HG03565 (cell line): ENCODE data around the gene P3H2.

Source experiments
- ATAC-seq: cut with Tn5 transposase; IDR thresholded peaks from one replicate; pipeline ENCODE4 v1.9.1; 2021; ENCODE audit warnings: mild to moderate bottlenecking, moderate library complexity; ENCODE audit not compliant: unreplicated experiment

P3H2 gene

DNA sequence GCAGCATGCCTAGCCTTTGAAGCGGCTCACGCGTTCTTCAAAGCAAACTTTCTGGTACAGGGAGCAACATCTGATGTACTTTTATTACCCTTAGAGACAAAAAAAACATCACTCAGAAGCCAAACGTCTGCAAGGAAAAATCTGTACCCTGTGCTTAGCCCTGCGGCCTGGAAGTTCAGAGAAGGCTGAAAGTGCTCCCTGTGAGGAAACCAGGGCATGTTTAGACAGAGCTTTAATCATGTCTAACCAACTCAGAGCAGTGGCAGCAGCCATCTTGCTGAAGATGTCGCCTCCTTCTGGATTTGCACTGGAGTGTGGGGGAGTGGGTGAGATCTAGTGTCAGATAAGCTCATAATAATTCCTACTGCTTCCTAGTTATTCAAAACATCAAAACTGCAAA is 170.4 kb downstream of the P3H2 start:
- no peak for ATAC-seq

DNA sequence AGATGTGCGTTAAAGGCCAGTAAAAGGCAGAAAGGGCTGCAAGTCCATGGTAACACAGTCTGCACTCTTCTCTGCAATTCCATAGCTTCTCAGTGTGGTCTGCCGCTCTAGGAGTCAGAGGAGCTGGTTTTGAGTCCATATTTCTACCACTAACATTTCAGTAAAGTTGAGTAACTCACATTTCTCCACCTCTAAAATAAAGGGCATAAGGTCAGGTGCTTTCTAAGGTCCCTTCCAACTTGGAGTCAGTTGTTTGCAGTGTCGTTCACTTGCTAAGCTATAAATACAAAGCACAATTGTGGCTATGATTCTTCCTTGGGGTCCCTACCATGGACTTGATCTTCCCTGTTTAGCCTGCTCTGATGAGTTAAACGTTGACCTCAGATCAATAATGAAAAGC is 171.1 kb downstream of the P3H2 start:
- ATAC-seq: no peak

DNA sequence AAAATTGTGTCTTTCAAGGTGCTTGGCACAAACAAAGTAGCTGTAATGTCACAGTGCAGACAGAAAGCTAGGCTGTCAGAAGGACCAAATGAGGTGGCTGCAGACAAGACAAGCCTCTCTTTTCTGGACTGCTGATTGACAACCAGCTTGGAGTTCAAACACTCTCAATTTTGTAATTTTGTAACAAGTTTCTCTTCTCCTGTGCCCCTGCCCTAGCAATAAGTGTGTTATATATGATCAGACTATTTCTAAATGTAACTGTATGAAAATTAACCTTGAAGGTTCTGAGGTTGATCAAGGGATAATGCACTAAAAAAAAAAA is 172.0 kb downstream of the P3H2 start:
- no peak for ATAC-seq

GRCh38 chr3:189947948-189948723 is 172.6 kb downstream of the P3H2 start:
- ATAC-seq: no peak

GRCh38 chr3:189947068-189947467 is 173.6 kb downstream of the P3H2 start:
- ATAC-seq: no peak

DNA sequence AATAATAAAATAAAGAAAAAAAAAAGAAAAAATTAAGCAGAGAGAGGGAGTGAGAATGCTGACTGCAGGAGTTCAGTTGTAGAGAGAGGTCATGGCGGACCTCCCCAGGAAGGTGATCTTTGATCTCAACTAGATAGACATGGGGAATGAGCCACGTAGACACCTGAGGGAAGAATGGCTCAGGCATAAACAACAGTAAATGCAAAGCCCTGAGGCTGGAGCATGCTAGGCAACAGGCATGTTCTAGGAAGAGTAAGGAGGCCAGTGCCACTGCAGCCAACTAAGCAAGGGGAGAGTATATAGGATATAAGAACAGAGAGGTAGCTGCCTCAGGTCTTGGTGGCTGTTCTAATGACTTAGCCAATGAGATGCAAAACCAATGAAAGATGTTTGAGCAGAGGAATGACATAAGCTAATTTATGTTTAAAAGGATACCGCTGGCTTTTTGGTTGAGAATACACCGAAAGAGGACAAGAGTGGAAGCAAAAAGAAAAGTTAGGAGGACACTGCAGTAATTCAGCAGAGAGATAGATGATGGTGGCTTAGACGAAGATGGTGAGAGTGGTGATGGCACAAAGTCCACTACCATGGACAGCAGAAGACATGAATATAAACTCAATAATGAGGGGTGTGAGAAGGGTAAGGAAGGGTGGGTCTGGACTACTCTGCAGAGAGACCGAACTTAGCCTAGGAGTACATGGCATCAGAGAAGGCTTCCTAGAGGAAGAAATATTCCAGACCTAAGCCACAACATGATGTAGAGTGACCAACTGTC is 174.6 kb downstream of the P3H2 start:
- ATAC-seq: no peak

DNA sequence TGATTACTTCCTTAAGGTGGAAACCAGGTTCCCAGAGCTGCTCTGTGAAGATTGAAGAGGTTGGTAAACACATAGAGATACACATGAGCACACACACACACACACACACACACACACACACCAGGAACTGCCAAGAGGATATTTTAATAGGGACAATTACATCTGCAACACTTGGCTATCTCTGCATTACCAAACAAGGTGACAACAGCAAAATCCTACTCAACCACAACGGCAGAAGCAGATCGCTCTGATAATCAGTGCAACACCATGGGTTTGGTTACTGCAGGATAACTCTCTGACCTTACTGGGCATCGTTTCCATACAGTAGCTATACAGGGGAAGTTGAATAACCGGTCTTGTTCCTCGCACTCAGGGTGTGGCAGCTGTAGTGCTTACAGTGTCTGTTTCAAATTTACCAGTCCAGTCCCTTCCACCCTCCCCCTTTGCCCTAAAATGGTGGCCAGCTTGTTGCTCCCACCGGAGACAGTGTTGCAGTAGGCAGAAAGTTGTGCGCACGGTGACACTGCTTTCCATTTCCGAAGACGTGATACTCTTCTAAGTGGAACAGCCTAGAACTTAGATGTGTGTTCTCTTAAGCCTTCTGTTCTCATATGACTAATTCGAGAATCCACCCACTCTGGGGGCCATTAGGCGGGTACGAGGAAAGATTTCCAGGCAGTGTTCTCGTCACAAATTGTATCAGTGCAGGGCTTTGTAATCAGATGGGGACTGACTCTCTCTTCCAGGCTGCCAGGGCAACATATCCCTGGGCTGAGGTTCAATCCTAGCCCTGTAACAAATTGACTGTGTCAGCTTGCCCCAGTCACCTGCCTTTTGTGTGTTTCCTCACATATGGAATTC is 176.2 kb downstream of the P3H2 start:
- ATAC-seq: no peak

- no peak for ATAC-seq
Measured at GRCh38 chr3:189942948-189943347, 177.7 kb downstream of the P3H2 start.

GRCh38 chr3:189941679-189942078 is 179.0 kb downstream of the P3H2 start:
- no peak for ATAC-seq

DNA sequence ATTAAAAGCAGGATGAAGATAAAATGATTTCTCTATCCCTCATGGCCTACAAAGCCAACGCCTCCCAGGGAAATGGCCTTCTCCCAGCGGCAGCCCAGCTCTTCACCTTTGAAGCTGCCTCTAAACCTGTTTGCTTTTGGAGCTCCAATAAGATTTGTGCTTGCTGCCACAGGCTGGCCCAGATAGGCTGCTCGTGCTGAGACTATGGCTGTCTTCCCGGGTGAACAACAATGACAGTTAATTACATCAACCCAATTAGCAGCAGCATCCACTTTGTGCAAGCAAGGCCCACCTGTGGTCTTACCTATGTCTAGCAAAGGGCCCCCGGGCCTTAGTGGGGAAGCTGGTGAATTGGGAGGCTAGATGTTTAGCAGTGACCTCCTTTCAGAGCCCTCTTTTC is 179.6 kb downstream of the P3H2 start:
- no peak for ATAC-seq

GRCh38 chr3:189937302-189938127 is 183.2 kb downstream of the P3H2 start:
- ATAC-seq: no peak

GRCh38 chr3:189936201-189936945 is 184.3 kb downstream of the P3H2 start:
- ATAC-seq: no peak

DNA sequence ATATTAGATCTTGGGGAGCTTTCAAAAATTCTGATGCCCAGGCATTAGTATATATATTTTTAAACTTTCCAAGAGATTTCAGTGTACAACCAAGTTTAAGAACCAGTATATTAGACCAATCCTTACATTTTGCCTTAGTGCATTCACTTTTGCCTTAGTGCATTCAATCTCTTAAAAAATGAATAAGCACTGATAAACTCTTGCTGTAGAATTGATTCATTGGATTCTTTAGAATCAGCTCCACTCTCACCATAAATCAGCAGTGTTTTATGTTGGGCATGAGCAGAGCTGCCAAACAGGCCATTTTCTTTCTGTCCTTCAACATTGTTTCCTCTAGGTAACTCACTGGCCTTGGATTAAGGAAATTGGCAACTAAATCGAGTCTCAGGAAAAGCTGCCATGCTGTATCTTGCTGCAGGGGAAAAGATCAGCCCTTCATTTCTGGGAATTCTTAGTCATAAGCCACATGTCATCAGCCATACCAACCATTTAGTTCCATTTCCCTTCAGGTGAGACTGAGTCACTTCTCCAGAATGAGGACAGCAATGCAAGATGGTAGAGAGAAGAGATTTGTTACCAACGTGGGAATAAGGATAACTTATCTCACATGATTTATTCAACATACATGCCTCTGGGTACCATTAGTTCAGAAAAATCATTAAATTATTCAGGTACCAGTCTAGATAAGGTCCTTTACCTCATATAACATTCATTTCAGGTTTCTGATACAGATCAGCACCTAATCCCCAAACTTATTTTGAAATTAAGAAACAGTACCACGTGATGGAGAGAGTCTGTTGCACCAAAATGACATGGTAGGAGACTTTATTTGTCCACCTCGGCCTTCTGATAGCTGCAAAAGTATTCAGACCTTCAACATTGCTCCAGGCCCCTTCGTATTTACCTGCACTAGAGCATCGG is 192.5 kb downstream of the P3H2 start:
- no peak for ATAC-seq

DNA sequence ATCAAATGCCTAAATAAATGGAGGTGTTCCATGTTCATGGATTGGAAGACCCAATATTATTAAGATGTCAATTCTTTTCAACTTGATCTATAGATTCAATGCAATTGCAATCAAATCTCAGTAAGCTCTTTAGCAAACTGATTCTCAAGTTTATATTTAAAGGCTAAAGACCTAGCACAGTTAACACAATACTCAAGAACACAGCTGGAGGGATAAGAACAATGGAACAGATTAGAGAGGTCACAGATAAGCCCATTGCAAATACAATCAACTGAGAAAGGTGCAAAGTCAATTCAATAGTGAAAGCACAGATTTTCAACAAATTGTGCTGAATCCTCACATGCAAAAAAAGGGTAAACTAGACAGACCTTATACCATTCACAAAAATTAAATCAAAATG is 198.9 kb downstream of the P3H2 start:
- ATAC-seq: no peak

DNA sequence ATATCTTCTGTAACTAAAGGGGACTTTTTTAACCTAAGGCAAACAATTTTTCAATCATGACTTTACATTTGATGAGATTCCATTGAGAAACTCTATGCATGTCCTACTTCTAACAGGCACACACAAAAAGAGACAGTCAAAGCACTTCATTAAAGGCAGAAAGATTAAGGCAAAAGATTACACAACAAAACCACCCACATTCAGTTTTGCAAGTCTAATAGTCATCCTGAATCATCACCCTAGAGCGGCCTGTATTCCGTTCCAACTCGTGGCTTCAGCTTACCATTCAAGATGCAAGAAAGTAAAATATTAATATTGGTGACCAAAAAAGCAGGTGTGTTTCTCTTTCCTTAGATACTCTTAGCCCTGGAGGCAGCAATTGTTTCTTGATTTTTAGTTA is 205.9 kb downstream of the P3H2 start:
- no peak for ATAC-seq

GRCh38 chr3:189911001-189911400 is 209.7 kb downstream of the P3H2 start:
- no peak for ATAC-seq

- ATAC-seq: no peak
Measured at GRCh38 chr3:189909573-189909972, 211.1 kb downstream of the P3H2 start.

- ATAC-seq: no peak
Measured at GRCh38 chr3:189909139-189909538, 211.6 kb downstream of the P3H2 start.

- ATAC-seq: no peak
Measured at GRCh38 chr3:189908646-189909045, 212.1 kb downstream of the P3H2 start.
